GM23338 (cell line): Measurements from ENCODE around the gene TMEM222.

Source experiments
- CREB1 ChIP-seq: fragments of 250-450 bp; sonication (Bioruptor Pico); IDR thresholded peaks from 2 replicates; pipeline ENCODE4 v1.5.0; 2020; ENCODE audit warnings: low read depth, mild to moderate bottlenecking, moderate library complexity
- ETS1 ChIP-seq: IDR thresholded peaks from 2 replicates; pipeline ENCODE4 v1.6.1; 2016; ENCODE audit warnings: antibody characterized with exemption
- EZH2 ChIP-seq: fragments of 200-600 bp; sonication (generic); IDR thresholded peaks from one replicate; pipeline ENCODE4 v1.8.0; 2017; ENCODE audit warnings: antibody characterized with exemption, mild to moderate bottlenecking, low read depth; ENCODE audit not compliant: unreplicated experiment
- EZH2phosphoT487 ChIP-seq: fragments of 200-600 bp; sonication (generic); IDR thresholded peaks from one replicate; pipeline ENCODE4 v1.8.1; 2018; ENCODE audit warnings: antibody characterized with exemption; ENCODE audit not compliant: unreplicated experiment
- JUNB ChIP-seq: IDR thresholded peaks from one replicate; pipeline ENCODE4 v1.6.1; 2016; ENCODE audit warnings: antibody characterized with exemption; ENCODE audit not compliant: unreplicated experiment
- NANOG ChIP-seq: IDR thresholded peaks from 2 replicates; pipeline ENCODE4 v1.6.1; 2016; ENCODE audit warnings: antibody characterized with exemption, borderline replicate concordance
- POLR2AphosphoS5 ChIP-seq: IDR thresholded peaks from 2 replicates; pipeline ENCODE4 v1.6.1; 2016; ENCODE audit warnings: antibody characterized with exemption, low read depth
- REST ChIP-seq: IDR thresholded peaks from one replicate; pipeline ENCODE4 v1.6.1; 2018; ENCODE audit warnings: antibody characterized with exemption; ENCODE audit not compliant: unreplicated experiment
- STAT1 ChIP-seq: IDR thresholded peaks from one replicate; pipeline ENCODE4 v1.6.1; 2016; ENCODE audit warnings: antibody characterized with exemption; ENCODE audit not compliant: unreplicated experiment
- ZNF114 ChIP-seq: fragments of 250-450 bp; sonication (Bioruptor Pico); IDR thresholded peaks from 2 replicates; pipeline ENCODE4 v1.5.0; 2020; ENCODE audit warnings: mild to moderate bottlenecking, moderate library complexity
- ZNF331 ChIP-seq: fragments of 250-450 bp; sonication (Bioruptor Pico); IDR thresholded peaks from 2 replicates; pipeline ENCODE4 v1.5.0; 2020; ENCODE audit warnings: low read depth, mild to moderate bottlenecking, moderate library complexity
- ZNF462 ChIP-seq: fragments of 250-450 bp; sonication (Bioruptor Pico); IDR thresholded peaks from 2 replicates; pipeline ENCODE4 v1.5.0; 2020; ENCODE audit warnings: mild to moderate bottlenecking, moderate library complexity
- TF ChIP-seq, protein P1 (sequence below), 2 experiments: fragments of 200-600 bp in 1 of 2; sonication (generic) in 1 of 2; conservative IDR thresholded peaks; 2 replicates each; pipeline versions ENCODE4 v1.5.1 to v1.6.1; 2016 to 2017; ENCODE audit warnings: antibody characterized with exemption in 2 of 2, low read depth in 2 of 2, mild to moderate bottlenecking in 2 of 2, moderate library complexity in 1 of 2

GRCh38 chr1:27292106-27292505 lies 29.9 kb upstream of the TMEM222 start:
- TF ChIP-seq, protein P1, sequence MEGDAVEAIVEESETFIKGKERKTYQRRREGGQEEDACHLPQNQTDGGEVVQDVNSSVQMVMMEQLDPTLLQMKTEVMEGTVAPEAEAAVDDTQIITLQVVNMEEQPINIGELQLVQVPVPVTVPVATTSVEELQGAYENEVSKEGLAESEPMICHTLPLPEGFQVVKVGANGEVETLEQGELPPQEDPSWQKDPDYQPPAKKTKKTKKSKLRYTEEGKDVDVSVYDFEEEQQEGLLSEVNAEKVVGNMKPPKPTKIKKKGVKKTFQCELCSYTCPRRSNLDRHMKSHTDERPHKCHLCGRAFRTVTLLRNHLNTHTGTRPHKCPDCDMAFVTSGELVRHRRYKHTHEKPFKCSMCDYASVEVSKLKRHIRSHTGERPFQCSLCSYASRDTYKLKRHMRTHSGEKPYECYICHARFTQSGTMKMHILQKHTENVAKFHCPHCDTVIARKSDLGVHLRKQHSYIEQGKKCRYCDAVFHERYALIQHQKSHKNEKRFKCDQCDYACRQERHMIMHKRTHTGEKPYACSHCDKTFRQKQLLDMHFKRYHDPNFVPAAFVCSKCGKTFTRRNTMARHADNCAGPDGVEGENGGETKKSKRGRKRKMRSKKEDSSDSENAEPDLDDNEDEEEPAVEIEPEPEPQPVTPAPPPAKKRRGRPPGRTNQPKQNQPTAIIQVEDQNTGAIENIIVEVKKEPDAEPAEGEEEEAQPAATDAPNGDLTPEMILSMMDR (conservative IDR thresholded peaks at IDR 0.05; ENCODE audit: low read depth in 2 of 2), result no peak
- TF ChIP-seq REST (no peak), POLR2AphosphoS5 (no peak), EZH2 (no peak), ETS1 (no peak), CREB1 (CRISPR knock-in tag) (no peak), JUNB (no peak), EZH2phosphoT487 (no peak), ZNF462 (CRISPR knock-in tag) (no peak), NANOG (no peak), ZNF331 (CRISPR knock-in tag) (no peak), STAT1 (no peak), ZNF114 (CRISPR knock-in tag) (no peak)
